NCI-H128 (cell line): ENCODE results near the gene MAML2.
"Not testable (repeated sequence)": the region's sequence is repeated elsewhere in the genome, so short reads cannot be mapped to it uniquely, and the experiment has no call there.

Source experiments
- DNase-seq: peaks from one replicate; lab custom pipeline; 2025; ENCODE audit not compliant: unreplicated experiment; lab: John Stamatoyannopoulos, UW

Gene MAML2

DNA sequence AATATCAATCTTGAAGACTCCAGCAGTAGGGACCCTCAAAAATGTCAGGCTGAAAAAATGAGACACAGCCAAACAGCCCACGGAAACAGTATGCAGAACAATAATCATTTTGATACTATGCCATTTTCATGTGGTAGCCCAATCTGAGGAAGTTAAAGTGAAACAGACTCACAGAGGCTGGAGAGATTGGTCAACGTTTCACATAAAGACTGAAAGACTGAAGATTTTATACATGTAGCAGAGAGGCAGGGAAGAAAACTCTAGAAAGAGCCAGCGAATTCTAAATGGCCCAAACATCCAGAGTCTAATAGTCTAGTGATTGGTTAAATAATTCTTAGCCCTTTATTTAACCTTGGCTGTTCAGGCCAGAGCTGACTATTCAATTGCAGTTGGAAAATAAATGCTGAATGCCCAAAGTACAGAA, 49.4 kb downstream of the MAML2 start:
- no peak for DNase-seq

DNA sequence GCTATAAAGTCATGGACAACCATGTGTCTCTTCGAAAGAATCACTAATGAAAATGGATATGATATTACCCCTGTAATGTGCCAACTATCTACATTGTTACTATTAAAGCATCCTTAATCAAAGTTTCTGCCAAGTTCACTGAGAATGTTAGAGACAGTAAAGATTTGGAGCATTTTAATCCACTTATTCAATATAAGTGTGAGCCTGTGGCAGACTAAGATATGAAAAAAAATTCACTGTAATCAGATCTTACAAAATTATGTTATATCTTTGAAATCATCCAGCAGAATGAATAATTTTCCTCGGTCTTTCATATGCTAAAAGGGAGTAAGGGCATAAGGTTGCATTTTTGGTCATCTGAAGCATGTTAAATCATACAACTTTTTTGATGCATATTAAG, 49.9 kb downstream of the MAML2 start:
- DNase-seq, result no peak

GRCh38 chr11:96292291-96293010, 50.5 kb downstream of the MAML2 start:
- DNase-seq, result no peak

DNA sequence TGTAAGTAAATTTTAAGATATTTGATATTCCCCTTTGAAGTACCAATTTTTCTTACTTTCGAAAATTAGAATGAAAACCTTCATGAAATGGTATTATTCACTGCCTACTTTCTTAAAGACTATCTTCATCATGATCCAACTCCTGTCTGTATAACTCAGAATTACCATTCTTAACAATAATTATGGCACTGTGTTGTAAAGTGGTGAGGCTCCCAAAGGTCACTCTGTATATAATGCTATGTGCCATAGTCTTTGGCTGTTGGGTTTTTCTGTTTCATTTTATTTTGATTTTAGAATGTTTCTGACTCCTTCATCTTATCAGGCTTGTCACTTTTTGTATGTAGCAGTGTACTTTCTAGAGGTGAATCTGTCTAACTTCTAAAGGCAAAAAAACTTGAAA, 52.4 kb downstream of the MAML2 start:
- no peak for DNase-seq

GRCh38 chr11:96290031-96290430, 53.0 kb downstream of the MAML2 start:
- DNase-seq, result no peak

DNA sequence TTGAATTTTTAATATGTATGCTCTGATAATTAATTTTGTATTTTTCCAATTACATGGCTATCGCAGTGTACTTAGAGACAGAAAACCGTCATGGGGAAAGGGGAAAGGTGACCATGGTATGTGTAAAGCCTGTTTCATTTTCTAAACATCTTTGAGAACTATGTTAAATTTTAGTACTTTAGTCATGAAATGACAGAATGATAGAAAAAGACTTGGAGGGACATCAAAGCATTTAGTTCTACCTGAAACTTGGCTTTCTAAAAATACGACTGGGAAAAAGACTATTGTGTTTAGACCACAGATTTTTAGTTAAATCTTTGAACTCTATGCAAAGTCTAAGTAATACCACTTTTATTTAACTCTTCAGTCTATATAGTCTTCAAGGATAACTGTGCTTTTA, 54.1 kb downstream of the MAML2 start:
- DNase-seq, result no peak

DNA sequence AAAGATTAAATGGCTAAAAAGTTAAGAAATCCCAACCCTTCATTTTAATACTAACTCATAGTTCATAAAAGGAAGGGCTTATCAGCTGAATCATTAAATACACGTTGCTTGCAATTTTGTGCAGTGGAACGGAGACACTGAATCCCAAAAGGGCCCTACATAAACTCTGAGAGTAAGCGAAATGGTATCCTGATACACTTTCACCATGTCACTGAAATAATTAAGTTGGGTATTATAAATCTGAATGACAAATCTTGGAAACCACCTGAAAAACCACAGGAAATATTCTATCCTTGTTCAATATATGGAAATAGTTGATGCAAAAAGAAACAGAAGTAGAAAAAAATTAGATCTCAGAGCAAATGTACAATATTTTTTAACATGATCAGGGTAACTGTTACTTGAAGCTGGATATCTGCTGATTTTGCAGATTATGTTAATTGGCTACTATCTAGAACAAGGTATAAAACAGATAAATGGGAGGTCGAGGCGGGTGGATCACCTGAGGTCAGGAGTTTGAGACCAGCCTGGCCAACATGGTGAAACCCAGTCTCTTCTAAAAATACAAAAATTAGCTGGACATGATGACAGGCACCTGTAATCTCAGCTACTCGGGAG, 55.1 kb downstream of the MAML2 start:
- no peak for DNase-seq

GRCh38 chr11:96285985-96286384, 57.0 kb downstream of the MAML2 start:
- DNase-seq, result not testable (repeated sequence)

GRCh38 chr11:96284917-96285316, 58.1 kb downstream of the MAML2 start:
- no peak for DNase-seq

GRCh38 chr11:96284401-96284800, 58.6 kb downstream of the MAML2 start:
- no peak for DNase-seq

- DNase-seq, result no peak
Measured at GRCh38 chr11:96282625-96283220, 60.3 kb downstream of the MAML2 start.

GRCh38 chr11:96280444-96280843, 62.6 kb downstream of the MAML2 start:
- DNase-seq, result no peak

- no peak for DNase-seq
Measured at GRCh38 chr11:96279896-96280290, 63.1 kb downstream of the MAML2 start.

DNA sequence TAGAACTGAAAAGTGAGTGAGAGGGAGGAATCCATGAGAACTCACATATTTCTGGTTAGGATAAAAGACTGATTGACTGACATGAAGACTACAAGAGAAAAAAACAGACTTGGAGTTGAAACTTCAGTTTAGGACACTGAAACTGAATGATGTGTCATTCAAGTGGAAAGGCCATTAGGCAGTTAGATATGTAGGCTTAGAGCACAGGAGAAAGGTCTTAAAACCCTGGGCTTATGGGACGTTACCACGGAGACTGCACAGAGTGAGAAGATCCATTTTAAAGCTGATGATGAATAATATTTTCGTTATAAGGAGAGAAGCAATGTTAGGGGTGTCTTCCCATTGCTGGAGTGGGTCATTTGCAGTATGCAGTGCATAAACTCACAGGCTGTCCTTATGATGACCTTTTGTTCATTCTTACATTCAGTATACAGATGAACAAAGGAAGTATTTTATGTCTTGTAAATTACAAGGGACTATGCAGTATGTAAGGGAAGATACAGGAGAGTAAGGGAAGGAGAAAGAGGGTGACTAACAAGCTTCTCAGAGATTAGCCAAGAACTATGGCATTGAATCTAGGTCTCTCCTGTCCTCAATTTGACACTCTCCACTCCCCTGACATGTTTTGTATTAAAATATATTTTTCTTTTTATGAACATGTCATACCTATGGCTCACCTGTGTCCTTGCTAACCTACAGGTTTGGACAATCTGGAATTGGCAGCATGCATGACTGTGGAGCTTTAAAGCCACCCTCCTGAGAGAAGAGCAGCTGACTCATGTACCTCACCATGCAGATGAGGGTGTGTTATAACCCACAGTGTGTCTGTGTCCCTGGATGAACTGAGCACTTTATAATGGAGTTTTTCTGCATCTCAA, 63.7 kb downstream of the MAML2 start:
- no peak for DNase-seq

DNA sequence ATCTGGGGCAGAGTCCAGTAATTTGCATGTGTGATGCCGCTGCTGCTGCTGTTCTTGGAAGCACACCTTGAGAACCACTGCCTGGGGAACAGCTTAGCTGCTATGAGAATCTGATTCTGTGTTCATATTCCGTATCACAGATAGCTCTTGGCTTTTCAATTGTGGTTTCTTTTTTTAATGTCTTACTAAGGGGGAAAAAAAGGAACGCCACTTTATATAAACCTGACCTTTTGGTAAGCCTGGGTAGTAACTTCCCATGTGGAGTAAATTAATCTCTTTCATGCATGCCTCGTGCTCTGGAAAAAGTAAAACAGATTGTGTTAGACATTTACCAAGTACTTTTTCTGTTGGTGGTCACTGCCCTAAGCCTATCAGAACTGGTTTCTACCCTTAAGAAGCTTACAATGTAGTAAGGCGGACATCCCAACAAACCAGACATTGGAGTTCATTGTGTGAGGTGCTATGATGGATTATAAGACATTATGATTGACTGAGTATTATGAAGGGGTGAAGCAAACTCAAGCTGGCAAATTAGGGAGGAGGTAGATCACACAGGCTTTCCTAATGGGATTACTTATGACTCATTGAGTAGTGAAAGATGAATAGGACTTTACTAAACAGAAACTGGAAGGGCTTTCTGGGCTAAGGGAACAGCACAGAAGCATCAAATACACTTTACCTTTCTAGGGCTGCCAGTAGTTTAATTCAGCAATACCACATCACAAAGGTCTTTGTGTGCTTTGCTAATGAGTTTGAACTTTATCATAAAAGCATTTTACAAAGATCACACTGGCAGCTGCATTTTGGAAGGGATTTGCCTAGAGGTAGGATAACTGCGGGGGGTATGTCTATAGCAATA, 64.7 kb downstream of the MAML2 start:
- no peak for DNase-seq

DNA sequence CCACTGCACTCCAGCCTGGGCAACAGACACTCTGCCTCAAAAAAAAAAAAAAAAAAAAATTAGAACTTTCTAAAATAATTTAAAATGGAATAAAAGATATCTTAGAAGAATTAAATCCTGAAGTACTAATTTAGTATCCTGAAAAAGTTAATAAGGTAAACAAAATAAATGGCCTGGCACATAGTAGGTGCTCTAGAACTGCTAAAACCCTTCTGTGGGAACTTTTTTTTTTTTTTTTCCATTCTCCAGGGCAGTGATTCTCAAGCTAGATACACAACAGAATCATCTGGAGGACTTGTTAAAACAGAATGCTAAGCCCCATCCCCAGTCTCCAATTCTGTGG, 65.3 kb downstream of the MAML2 start:
- DNase-seq, result no peak

- no peak for DNase-seq
Measured at GRCh38 chr11:96276836-96277235, 66.2 kb downstream of the MAML2 start.

- no peak for DNase-seq
Measured at GRCh38 chr11:96275801-96276594, 67.0 kb downstream of the MAML2 start.

GRCh38 chr11:96273507-96273906, 69.5 kb downstream of the MAML2 start:
- DNase-seq, result no peak
